DMS53 treated with DMSO at 0.1 percent for 48 hours (cell line): Measurements from ENCODE around the gene UBE2O.

Experiments used
- DNase-seq: peaks from one replicate; lab custom pipeline; 2025; ENCODE audit not compliant: unreplicated experiment; lab: John Stamatoyannopoulos, UW

Gene UBE2O

DNA sequence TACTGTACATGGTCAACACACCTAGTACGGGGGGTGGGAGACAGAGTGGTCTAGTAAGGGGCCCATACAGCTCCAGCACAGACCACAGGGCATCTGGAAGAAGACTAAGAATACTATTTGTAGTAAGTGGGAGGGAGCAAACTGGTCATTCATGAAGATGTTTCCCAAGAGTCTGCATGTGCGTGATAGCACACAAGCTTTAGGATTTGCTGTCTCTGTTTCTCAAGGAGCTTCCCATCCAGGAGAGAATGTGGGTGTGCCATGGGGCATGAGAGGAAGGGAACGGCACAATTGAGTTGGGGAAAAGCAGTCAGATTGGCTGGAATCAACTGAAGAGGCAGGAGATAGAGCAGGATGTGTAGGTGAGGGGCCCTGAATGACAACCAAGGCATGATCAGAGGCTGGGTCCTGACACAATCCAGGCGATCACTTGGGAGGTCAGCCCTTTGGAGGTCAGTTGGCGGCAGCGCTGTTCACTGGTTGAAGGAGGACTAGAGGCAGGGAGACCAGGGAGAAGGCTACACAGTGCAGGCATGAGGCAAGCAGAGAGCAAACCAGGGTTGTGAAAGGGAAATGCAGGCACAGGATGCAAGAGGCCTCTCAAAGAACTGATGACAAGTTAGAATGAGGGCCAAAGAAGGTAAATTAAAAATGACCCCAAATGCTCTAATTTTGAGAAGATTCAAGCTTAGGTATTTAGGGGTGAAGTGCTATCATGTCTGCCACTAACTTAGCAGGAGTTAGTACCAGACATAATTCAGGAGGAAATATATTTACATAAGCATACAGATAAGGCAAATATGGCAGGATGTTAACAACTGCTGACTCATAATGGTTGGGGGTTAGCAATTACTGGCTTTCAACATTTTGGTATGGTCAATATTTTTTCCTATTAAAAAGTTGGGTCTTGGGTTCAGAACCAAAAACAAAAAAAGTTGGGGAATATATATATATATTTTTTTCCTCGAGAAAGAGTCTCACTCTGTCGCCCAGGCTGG, 10.3 kb downstream of the UBE2O start:
- DNase-seq, result no peak

GRCh38 chr17:76441686-76442340, 11.1 kb downstream of the UBE2O start:
- no peak for DNase-seq

GRCh38 chr17:76440751-76441362, 12.1 kb downstream of the UBE2O start:
- DNase-seq, result no peak

DNA sequence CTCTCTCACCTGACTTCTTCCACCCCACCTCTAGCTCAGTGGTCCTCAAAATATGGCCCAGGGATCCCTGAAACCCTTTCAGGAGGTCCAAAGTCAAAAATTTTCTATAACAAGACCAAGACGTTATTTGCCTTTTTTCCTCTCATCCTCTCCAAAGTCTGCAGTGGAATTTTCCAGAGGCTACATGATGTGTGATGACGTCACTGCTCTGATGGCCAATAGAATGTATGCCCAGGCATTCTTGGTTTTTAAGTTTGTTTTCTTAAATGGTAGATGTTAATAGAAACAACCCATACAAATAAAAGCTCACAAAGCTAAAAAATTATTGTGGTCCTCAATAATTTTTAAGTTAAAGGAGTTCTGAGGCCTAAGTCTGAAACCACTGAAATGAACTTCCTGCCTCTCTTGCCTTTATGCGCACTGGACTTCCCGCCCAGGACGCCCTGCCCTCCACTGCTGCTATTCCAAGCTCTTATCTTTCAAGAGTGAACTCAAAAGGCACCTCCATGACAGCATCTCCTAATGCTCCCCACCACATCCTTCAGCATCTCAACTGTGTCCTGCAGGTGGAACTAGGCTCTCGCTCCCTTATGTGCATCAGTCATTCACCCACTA, 13.5 kb downstream of the UBE2O start:
- DNase-seq, result no peak

GRCh38 chr17:76438906-76439305, 14.0 kb downstream of the UBE2O start:
- DNase-seq, result no peak

DNA sequence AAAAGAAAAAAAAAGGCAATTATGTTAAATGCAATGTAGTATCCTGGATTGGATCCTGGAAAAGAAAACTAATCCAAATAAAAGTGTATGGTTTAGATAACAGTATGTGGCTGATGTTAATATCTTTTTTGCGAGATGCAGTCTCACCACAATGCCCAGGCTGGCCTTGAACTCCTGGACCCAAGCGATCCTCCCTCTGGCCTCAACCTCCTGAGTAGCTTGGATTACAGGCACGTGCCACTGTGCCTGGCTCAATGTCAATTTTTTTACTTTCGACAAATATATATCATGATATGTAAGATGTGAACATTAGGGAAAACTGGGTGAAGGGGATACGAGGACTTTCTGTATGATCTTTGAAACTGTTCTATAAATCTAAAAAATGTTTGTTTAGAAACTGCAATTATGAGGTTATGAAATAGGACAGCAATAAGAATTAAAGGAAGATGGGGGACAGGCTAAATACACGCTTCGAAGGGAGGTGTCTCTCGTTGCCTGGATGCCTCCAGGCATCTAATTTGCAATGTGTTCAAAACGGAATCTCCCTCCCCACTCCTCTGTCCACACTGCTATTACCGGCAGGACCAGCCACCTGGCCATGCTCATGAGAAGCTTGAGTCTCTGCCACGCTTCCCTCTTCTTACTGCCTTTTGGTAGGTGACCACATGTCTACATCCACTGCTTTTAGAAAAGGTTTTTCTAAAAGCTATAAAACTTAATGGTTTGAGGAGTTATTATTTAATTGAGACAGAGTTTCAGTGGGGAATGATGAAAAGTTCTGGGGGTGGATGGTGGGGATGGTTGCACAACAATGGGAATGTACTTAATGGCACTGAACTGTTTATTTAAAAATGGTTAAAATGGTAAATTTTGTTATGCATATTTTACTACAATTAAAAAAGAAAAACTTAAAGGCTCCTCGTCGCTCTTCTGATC, 15.2 kb downstream of the UBE2O start:
- DNase-seq, result no peak

DNA sequence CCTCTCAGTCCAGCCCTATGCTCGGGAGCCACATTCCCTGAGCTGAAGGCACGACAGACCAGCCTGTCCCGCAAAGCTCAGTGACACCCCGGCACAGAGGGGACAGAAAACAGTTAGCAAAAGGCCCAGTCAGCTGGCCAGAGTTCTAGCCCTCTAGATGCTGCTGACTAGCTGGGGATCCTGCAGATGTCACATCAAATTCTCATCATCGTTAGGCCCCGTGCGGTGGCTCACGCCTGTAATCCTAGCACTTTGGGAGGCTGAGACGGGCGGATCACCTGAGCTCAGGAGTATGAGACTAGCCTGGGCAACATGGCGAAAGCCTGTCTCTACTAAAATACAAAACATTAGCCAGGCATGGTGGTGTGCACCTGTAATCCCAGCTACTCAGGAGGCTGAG, 17.2 kb downstream of the UBE2O start:
- DNase-seq, result no peak

DNA sequence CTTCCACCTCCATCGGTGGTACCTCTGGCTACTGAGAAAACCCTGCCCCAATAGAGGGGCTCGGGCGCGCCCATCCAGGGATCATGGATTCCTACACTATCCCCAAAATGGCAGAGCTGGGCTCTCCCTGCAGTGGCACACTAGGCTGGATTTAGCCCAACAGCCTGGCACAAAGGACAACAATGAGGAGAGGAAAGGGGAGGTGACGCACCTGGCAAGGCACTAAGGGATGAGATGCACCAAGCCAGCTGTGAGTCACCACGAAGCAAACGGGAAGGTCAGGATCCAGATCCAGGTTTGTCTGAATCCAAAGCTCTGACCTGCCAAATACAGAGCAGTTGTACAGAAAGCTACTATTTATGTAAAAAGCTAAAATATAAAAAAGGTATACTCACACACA, 18.1 kb downstream of the UBE2O start:
- no peak for DNase-seq

- DNase-seq, result no peak
Measured at GRCh38 chr17:76433693-76434092, 19.3 kb downstream of the UBE2O start.

- no peak for DNase-seq
Measured at GRCh38 chr17:76432712-76433336, 20.1 kb downstream of the UBE2O start.

- no peak for DNase-seq
Measured at GRCh38 chr17:76432004-76432403, 20.9 kb downstream of the UBE2O start.

GRCh38 chr17:76431509-76431908, 21.4 kb downstream of the UBE2O start:
- no peak for DNase-seq

DNA sequence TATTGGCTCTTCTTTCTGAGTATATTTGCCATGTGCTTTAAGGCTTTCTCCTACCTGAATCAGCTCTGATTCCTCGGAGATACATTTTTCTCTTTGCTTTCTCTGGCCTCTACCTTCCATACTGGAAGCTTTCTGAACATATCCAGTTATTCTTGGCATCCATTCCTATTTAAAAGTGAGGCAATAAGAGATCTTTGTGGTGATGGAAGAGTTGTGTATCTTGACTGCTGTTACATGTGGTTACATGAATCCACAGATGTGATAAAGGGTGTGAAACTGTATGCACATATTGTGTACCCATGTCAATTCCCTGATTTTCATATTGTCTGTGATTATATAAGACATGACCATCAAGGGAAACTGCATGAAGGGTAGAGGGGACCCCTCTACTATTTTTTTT, 24.4 kb downstream of the UBE2O start:
- no peak for DNase-seq

DNA sequence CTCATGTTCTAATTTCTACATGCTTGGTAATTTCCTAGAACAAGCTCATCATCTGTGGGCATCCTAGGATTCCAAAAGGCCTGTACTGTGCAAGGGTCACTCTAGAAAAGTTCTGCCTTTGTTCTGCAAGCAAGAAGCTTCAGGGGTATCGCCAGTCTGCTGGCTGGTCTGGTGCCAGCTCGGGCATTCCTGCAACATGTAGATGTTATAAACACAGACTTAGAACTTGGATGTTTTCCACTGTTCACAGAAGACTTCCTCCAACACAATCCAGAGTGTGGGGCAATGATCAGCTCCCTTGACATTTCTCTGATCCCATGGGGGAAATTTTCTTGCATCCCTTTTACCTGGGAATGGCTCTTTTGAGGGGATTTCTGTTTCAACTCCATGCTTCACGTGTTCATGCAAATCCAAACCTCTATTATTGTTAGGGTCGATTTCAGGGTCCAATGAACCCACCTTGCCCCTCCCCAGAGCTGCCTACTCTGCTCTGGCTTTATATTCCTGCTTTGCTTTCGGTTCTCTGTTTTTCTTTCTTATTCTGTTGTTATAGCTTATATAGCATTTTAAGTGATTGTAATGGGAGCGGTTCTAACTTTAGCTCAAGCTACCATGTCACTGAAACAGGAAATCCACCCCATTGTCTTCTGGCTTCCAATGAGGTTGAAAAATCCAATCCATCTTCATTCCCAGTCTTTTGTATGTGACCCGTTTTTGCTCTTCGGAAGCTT, 25.3 kb downstream of the UBE2O start:
- DNase-seq, result no peak

DNA sequence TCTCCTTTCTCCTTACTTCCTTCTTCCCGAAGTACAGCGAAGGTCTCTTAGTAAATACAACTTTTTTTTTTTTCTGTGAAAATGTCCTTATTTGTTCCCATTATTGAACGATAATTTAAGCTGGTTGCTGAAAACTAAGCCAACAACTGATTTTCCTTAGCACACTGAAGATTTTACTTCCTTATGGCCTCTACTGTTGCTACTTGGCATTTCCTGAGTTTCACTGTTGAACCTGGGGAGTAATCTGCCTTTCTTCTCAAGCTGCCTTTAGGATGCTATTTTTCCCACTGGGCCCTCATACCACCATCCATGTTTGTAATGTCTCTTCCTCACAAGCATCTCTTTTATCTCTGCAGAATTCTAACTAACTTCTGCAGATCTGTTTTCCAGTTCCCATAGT, 26.1 kb downstream of the UBE2O start:
- no peak for DNase-seq

DNA sequence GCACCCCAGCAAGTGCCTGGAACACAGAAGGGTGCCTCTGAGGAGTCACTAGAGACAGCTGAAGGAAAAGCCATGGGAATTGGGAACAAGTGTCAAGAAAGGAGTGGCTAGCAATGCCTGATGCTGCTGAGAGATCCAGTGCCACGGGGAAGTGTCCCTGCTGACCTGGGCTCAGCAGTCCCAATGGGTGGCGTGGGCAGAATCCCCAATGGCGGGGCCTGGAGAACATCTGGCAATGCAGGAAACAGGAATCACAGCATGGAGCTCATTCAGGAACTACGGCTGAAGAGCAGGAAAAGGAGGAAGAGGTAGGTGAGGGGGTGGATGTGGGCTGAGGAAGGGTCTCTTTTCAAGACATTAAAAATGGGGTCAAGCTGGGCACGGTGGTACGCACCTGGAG, 30.1 kb downstream of the UBE2O start:
- DNase-seq, result no peak

DNA sequence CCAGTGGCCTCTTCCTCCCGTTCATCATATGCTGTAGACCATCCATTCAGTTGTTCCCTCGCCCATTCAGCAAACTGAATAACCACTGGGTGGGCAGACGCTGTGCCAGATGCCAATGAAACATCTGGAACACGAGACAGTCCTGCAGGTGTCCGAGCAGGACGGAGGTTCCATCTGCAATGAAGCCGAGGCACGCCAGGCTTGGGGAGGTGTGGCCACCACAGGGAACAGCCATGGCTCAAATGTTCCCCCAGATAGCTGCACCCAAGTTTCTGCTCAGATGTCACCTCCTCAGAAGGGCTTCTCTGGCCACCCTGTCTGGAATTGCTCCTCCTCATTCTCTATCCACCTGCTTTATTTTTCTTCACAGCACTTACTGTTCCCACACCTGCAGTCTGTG, 30.5 kb downstream of the UBE2O start:
- DNase-seq, result no peak

GRCh38 chr17:76421044-76421407, 31.9 kb downstream of the UBE2O start:
- no peak for DNase-seq

DNA sequence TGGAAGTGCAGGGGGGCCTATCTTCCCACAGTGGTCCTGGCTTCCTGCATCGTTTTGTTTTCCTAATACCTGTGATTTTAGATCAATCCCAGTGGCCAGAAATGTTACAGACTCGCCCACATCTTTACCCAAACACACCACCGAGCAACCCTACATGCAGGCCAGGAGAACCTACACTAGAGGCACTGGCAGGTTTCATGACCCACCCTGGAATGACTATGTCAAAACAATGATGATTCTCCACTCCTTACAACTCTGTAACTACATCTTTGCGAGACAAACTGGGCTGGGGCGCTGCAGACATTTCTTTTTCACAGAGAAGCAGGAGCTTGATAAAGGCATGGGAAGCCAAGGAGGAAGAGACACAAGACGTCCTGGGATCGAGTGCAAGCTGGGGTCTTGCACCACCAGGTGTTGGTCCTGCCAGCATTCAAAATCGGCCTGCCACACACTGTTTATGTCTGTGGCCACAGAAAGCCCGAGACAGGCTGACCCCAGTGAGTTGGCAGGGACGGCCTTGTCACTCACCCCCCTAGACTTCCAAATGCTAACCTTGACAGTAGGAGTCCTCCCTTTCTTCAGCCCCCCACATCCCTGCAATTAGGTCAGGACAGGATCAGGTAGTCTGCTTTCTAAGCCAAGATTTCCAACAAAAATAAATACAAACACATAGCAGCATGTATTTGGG, 32.5 kb downstream of the UBE2O start:
- DNase-seq, result no peak
